Measurements from ENCODE around the gene HORMAD2.

- no peak for TF ChIP-seq CTCF (conservative IDR thresholded peaks at IDR 0.05 in 1 of 2, IDR thresholded peaks at IDR 0.05 in 1 of 2; ENCODE audit: low read depth in 1 of 2, low read length in 2 of 2)
- TF ChIP-seq EZH2 (IDR thresholded peaks at IDR 0.05; ENCODE audit: low read length, missing control alignments): no peak
Observed at GRCh38 chr22:30123463-30123862, 43.2 kb downstream of the HORMAD2 start.
